ENCODE results near the gene TMEM132A. TPM values are rescaled to one million over a fixed set of nuclear protein-coding genes. Genes with fewer than 3 reads are reported as not detected.
A peak's percentile ranks its signal among the peaks of the same experiment; 100 is the strongest.

TMEM132A gene
- total RNA-seq, 1 donor = 40.6 TPM

GRCh38 chr11:60964801-60965200 is 40.5 kb downstream of the TMEM132A start:
- H3K4me3 ChIP-seq (ENCODE audit: low read depth, low read length) = no peak overlapping the region
- no peak for DNase-seq (ENCODE audit: low read depth)
- TF ChIP-seq CTCF (IDR thresholded peaks at IDR 0.05; ENCODE audit: insufficient read depth, low read depth, low read length) = no peak

GRCh38 chr11:60966890-60967289 is 42.6 kb downstream of the TMEM132A start:
- TF ChIP-seq CTCF (IDR thresholded peaks at IDR 0.05; ENCODE audit: insufficient read depth, low read depth, low read length) = no peak
- no peak overlapping the region for H3K4me3 ChIP-seq (ENCODE audit: low read depth, low read length)

GRCh38 chr11:60968223-60968622 is 44.0 kb downstream of the TMEM132A start:
- no peak overlapping the region for H3K4me3 ChIP-seq (ENCODE audit: low read depth, low read length)
- DNase-seq (ENCODE audit: low read depth) = no peak
- no peak for TF ChIP-seq CTCF (IDR thresholded peaks at IDR 0.05; ENCODE audit: insufficient read depth, low read depth, low read length)

More at GRCh38 chr11:60966890-60967289, 42.6 kb downstream of the TMEM132A start:
- DNase-seq (ENCODE audit: low read depth) = no peak

GRCh38 chr11:60970369-60970774 is 46.1 kb downstream of the TMEM132A start:
- TF ChIP-seq CTCF (IDR thresholded peaks at IDR 0.05; ENCODE audit: insufficient read depth, low read depth, low read length) = peak; percentile 87
- no peak overlapping the region for H3K4me3 ChIP-seq (ENCODE audit: low read depth, low read length)
- DNase-seq (ENCODE audit: low read depth) = peak; percentile 35

- DNase-seq (ENCODE audit: low read depth) = no peak
- no peak for TF ChIP-seq CTCF (IDR thresholded peaks at IDR 0.05; ENCODE audit: insufficient read depth, low read depth, low read length)
- no peak overlapping the region for H3K4me3 ChIP-seq (ENCODE audit: low read depth, low read length)
These were observed 46.6 kb downstream of the TMEM132A start for GRCh38 chr11:60970890-60971289.

GRCh38 chr11:60971520-60971919 is 47.3 kb downstream of the TMEM132A start, which contains the start of gene CD6:
TSS of gene CD6 (plus strand) at chr11:60971680. CDS start at chr11:60971866, 186 bp downstream.
- no peak within 1 kb of the TSS for H3K4me3 ChIP-seq (ENCODE audit: low read depth, low read length)
- TF ChIP-seq CTCF (IDR thresholded peaks at IDR 0.05; ENCODE audit: insufficient read depth, low read depth, low read length) = no peak
- DNase-seq (ENCODE audit: low read depth) = no peak

Measured in fibroblast of villous mesenchyme (primary cell).